GM21381 (cell line): ENCODE data around the gene PSMA1.
"Not testable (repeated sequence)": the region's sequence is repeated elsewhere in the genome, so short reads cannot be mapped to it uniquely, and the experiment has no call there.

Source experiments
- ATAC-seq: cut with Tn5 transposase; IDR thresholded peaks from one replicate; pipeline ENCODE4 v1.9.1; 2021; ENCODE audit warnings: mild to moderate bottlenecking, moderate library complexity; ENCODE audit not compliant: unreplicated experiment

PSMA1 gene

GRCh38 chr11:14535166-14535565, 15.0 kb upstream of the PSMA1 start:
- not testable (repeated sequence) for ATAC-seq

GRCh38 chr11:14529951-14530350, 9.8 kb upstream of the PSMA1 start:
- no peak for ATAC-seq

GRCh38 chr11:14529321-14529720, 9.1 kb upstream of the PSMA1 start:
- no peak for ATAC-seq

DNA sequence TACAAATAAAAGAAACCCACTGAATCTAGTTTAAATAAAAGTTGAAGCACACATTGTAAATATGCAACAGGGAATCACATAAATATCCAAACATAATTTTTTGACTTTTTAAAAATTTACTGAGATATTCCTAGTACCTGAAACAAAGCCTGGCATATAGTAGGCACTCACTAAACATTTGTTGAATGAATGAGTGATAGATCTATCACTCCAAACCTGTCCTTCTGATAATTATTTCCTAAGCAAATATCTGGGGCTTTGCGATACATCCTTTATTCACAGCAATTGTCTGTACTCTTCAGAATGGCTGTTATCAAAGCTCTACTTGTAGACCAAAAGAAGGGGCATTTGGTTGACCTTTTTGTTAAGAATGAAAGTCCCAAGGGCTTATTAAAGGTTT, 2.6 kb upstream of the PSMA1 start:
- no peak for ATAC-seq

GRCh38 chr11:14522245-14522644, 2.1 kb upstream of the PSMA1 start:
- no peak for ATAC-seq

DNA sequence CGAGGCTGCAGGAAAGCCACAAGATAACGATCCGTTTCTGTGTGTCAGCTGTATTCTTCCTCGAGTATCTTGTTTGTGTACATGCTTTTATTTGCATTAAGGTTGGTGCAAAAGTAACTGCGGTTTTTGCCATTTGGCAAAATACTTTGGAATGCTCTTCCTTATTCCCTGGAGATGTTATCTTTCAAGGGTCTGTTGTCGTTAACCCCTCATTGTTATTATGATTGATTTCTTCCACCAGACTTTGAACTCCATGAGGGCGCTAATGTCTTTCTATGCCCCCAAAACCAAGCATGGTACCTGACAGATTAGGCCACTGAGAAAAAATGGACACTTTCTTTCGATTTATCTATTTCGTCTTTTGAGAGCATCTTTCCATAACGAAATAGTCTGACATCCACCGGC, 563 bp upstream of the PSMA1 start:
- no peak for ATAC-seq

DNA sequence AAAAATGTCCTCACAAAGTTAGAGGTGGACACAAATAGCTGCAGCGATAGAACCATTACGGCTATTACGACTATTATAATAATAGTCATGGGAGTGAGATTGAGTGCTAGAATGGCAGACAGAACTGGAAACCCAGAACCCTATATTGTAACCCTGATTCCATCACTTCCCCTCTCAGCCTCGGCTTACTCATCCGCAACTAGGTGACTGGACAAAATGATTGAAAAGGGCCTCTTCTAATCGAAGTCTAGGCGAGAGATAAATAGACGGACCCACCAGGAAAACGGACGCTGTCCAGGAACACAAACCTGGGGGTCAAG, 629 bp downstream of the PSMA1 start:
- peak; percentile 3 for ATAC-seq

GRCh38 chr11:14518820-14519219, 1.4 kb downstream of the PSMA1 start:
- ATAC-seq: no peak

- ATAC-seq: no peak
Measured at GRCh38 chr11:14513800-14514199, 6.4 kb downstream of the PSMA1 start.

GRCh38 chr11:14506532-14506931, 13.7 kb downstream of the PSMA1 start:
- no peak for ATAC-seq

DNA sequence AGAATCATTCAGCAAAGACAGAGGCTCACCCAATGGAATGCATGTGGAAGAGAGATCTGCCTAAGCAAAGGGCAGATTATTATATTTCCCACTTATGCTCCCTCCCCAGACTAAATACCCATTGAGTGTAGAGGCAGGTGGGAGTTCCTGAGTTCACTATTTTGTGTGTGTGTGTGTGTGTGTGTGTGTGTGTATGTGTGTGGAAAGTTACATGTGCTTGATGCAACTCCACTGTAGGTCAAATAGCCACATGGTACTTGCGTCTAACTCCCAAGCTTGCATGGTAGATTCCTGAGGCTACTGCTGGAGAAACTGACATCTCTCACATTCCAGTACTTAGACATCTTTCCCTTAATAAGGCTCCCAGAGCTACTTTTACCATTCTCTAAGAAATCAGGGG, 17.2 kb downstream of the PSMA1 start:
- no peak for ATAC-seq

DNA sequence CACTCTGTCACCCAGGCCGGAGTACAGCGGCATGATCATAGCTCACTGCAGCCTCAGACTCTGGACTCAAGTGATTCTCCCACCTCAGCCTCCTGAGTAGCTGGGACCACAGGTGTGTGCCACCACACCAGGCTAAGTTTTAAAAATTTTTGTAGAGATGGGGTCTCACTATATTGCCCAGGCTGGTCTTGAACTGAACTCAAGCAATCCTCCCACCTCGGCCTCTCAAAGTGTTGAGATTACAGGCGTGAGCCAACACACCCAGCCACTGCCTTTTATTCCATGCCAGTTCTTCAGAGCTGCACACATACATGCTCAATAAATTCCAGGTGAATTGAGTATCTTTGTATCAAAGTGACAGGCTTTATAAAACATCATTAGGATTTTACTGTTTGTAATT, 18.1 kb downstream of the PSMA1 start:
- no peak for ATAC-seq

DNA sequence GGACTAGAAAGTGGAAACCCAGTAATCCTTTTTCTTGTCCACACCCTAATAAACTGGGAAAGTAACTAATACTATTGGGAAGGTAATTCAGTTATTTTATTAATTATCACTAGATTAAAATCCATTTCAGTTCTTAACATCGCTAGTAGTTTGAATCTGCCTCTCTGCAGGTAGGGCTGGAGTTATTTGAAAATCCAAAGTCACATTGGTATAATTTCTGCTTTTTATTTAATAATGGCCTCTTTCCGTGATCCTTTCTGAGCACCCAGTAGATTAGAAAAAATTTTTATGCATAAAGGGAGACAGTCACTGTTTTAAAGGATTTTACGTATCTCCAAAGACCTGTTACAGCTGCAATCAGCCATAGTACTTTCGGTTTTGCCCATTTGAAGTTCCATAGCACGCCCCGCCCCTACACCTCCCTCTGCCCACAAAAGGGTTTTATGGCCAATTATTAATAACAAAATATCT, 20.0 kb downstream of the PSMA1 start:
- peak; percentile 60 for ATAC-seq

- ATAC-seq: peak; percentile 85
Measured at GRCh38 chr11:14499560-14500180, 20.5 kb downstream of the PSMA1 start, which contains the start of gene COPB1. Gene COPB1 (minus strand): TSS chr11:14499811. CDS start chr11:14498928, 883 bp downstream.

DNA sequence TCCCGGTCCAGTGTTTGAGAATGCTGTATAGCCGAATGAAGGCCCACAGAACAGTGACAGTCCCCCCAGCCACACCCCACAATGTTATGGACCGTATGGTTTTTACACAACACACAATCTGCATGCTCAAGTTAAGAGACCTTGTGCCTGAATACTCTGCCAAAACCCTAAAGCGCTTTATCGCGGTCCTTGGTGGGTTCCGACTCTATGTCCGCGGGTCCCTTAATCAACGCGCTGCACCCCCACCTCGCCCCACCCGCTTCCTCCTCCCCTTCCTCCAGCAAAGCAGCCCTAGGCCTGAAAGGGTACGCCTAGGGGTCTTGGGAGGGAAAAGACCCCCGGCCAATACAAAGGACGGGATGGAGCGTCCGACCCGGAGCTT, 21.0 kb downstream of the PSMA1 start:
- ATAC-seq: peak; percentile 8

GRCh38 chr11:14480716-14481115, 39.5 kb downstream of the PSMA1 start:
- no peak for ATAC-seq

GRCh38 chr11:14471127-14471526, 49.1 kb downstream of the PSMA1 start:
- no peak for ATAC-seq

DNA sequence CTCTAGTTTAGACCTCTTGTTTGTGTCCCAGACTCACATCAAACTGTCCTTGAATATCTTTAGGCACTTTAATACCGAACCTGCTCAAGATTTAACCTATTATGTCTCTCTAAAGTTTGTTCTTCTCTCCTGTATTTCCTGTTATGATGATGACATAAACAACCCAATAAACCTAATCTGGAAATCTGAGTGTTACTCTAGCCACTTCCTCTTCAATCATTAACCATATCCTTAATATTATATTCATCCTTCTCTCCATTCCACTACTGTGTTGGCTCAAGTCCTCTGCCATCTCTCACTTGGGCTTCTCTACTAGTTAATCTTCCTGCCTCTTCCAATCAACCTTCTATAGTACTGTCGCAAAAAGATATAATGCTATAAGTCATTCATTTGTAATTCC, 56.6 kb downstream of the PSMA1 start:
- no peak for ATAC-seq

DNA sequence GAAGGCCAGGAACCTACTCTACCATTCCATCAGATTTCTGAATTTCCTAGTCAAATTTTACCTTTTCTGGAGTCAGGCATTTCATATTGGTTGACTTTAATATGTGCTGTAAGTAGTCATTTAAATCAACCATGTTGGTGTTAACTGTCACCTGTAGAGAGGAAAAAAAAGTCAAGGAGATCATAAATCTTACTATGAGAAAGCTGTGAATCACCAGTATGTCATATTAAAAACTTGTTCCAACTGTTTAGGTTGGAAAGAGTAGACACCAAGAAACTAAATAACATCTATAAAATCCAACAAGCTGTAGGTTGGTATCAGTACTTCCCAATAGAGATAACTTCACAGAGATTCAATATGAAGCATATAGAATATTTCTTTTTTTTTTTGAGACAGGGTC, 60.0 kb downstream of the PSMA1 start:
- ATAC-seq: no peak

- ATAC-seq: no peak
Measured at GRCh38 chr11:14458377-14458776, 61.8 kb downstream of the PSMA1 start.

DNA sequence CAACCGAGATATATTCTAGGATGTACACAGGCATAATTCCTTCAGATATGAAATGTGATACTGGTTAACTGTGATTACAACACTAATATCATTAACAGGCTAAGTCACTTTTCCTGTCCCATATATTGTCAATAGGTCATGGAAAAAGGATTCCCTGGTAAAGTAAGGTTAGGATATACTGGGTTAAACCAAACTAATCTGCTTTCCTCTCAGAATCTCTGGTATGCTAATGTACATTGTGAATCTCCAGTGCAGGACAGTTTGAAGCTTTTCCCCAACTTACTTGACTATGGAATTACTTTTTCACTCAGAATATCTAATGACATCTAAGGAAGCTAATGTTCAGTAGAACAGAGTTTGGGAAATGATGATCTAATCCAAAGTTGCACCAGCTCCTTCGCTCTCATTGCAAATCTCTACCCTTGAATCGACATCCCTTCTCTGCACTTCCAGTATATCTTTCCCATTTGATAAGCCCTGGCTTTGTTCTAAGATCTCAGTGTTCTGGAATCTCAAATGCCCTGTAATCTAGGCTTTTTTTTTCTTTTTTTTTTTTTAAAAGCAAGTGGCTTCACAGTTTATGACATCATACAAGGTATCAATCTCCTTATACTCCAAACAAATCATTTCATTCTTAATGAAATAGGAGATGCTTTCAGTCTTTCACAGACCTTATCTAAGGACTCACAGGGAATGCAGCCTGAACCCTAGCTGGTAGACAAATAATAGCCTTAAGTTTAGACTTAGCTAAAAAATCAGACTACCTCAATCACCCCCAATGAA, 64.3 kb downstream of the PSMA1 start:
- ATAC-seq: no peak
